ENCODE measurements around the gene ADAM10.

Gene ADAM10

DNA sequence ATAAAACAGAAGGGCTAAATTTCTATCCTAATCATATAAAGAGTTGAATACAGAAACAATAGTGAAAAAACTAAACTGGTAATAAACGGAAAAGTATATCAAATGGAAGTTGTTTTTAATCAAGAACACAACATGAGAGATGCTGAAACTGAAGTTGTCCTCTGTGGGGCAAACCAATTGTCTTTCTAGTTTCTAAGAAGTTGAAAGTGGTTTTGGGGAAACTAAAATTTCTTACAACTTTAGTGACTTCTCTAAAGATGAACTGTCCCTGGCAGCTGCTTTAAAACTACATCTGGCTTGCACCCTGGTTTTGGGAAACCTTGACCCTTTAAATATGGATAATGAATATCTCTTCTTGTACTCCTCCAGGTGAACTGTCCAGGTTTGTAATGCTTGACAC lies 155.6 kb downstream of the ADAM10 start:
- Histone ChIP-seq H3K27me3 (no peaks in the 10 kb centered on the region), H3K27ac (no peak overlapping the region), H3K36me3 (peaks cover 16% of the 10 kb centered on the region), H3K4me1 (ENCODE audit: control insufficient read depth in 1 of 2, insufficient read depth in 1 of 2, low read depth in 1 of 2, low read length in 1 of 2) (peaks cover 9 to 11% of the 10 kb centered on the region in 2 experiments), H3K9me3 (no peaks in the 10 kb centered on the region), H3K4me3 (ENCODE audit: low read depth in 1 of 2, low read length in 1 of 2) (no peak overlapping the region)
- TF ChIP-seq, protein P1, sequence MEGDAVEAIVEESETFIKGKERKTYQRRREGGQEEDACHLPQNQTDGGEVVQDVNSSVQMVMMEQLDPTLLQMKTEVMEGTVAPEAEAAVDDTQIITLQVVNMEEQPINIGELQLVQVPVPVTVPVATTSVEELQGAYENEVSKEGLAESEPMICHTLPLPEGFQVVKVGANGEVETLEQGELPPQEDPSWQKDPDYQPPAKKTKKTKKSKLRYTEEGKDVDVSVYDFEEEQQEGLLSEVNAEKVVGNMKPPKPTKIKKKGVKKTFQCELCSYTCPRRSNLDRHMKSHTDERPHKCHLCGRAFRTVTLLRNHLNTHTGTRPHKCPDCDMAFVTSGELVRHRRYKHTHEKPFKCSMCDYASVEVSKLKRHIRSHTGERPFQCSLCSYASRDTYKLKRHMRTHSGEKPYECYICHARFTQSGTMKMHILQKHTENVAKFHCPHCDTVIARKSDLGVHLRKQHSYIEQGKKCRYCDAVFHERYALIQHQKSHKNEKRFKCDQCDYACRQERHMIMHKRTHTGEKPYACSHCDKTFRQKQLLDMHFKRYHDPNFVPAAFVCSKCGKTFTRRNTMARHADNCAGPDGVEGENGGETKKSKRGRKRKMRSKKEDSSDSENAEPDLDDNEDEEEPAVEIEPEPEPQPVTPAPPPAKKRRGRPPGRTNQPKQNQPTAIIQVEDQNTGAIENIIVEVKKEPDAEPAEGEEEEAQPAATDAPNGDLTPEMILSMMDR (IDR thresholded peaks at IDR 0.05), result no peak

DNA sequence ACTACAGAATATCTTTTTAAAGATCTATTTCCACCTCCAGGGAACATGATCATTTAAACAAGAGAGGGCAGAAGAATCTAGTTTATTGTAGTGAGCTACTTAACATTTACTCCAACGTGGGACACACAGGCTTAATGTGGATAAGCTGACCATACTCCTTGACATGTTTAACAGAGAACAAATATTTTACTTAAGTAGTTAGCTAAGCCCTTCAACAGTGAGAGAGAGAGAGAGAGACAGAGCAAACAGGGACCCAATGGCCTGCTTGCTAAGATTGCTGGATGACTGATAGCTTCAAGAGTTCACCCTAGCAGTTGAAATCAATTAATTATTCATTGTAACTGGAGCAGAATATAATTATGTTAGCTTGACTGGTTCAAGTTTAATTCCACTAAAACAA lies 158.6 kb downstream of the ADAM10 start:
- no peak overlapping the region for H3K4me3 ChIP-seq (ENCODE audit: low read depth in 1 of 2, low read length in 1 of 2)
- no peaks in the 10 kb centered on the region for H3K9me3 ChIP-seq
- TF ChIP-seq, protein P1 (IDR thresholded peaks at IDR 0.05), result no peak
- peaks cover 4% of the 10 kb centered on the region for H3K36me3 ChIP-seq
- no peak overlapping the region for H3K27ac ChIP-seq
- peaks cover 5 to 7% of the 10 kb centered on the region in 2 experiments for H3K4me1 ChIP-seq (ENCODE audit: control insufficient read depth in 1 of 2, insufficient read depth in 1 of 2, low read depth in 1 of 2, low read length in 1 of 2)
- H3K27me3 ChIP-seq, result no peaks in the 10 kb centered on the region

DNA sequence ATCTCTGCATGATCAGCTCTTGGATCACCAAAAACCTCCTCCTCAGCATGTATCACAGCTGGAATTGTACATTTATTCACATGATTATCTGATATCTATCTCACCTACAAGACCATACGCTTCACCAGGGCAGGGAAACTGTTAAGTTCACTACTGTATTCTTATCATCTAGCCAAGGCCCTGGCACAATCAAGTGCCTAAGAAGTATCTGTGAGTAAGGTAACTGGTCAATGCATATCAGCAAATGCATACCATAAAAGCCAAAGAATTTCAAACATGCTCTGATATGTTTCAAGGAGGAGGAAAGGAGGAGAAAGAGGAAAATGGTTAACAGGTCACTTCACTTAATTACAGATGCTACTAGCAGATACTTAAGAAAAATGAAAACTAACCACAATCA lies 159.3 kb downstream of the ADAM10 start:
- no peak overlapping the region for H3K4me3 ChIP-seq (ENCODE audit: low read depth in 1 of 2, low read length in 1 of 2)
- H3K36me3 ChIP-seq, result peaks cover 4% of the 10 kb centered on the region
- no peak overlapping the region for H3K27ac ChIP-seq
- H3K27me3 ChIP-seq, result no peaks in the 10 kb centered on the region
- TF ChIP-seq, protein P1 (IDR thresholded peaks at IDR 0.05), result no peak
- no peaks in the 10 kb centered on the region for H3K9me3 ChIP-seq
- peaks cover 5% of the 10 kb centered on the region in 2 experiments for H3K4me1 ChIP-seq (ENCODE audit: control insufficient read depth in 1 of 2, insufficient read depth in 1 of 2, low read depth in 1 of 2, low read length in 1 of 2)

DNA sequence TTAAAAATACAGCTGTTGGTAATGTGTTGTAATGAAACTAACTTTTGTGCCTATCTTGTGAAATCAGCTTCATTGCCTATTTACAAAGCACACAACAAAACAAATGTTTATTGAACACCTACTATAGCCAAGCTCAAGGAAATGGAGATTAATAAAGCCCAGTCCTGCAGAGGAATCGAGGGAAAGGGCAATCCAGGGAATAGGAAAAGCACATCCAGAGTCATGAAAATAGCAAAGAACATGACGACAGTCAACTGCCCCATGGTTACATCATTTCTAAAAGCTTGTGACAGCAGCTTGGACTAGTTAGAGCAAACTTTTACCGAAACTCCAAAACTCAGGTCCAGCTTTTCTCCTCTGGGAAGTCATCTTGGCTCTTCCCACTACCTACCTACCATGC lies 160.5 kb downstream of the ADAM10 start:
- Histone ChIP-seq H3K27ac (no peak overlapping the region), H3K36me3 (peaks cover 4% of the 10 kb centered on the region), H3K4me1 (ENCODE audit: control insufficient read depth in 1 of 2, insufficient read depth in 1 of 2, low read depth in 1 of 2, low read length in 1 of 2) (peaks cover 10 to 11% of the 10 kb centered on the region in 2 experiments), H3K4me3 (ENCODE audit: low read depth in 1 of 2, low read length in 1 of 2) (no peak overlapping the region), H3K27me3 (no peaks in the 10 kb centered on the region), H3K9me3 (no peaks in the 10 kb centered on the region)
- TF ChIP-seq, protein P1 (IDR thresholded peaks at IDR 0.05), result no peak

DNA sequence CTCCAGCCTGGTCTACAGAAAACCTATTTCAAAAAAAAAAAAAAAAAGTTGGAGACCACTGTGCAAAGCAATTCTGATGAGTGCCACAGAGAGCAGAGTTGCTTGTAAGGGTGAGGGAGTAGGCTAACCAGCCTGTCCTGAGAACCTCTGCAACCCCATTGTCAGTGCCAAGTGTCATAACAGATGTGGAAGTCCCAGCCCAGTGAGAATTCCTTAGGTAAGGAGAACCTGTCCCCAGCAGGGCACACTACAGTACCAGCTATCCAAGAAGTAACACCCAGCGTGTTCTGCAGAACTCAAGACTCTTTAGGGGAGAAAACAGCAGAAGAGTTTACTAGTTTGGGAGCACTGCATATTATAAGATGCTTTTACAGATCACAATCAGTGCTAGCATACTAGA lies 161.4 kb downstream of the ADAM10 start:
- H3K27ac ChIP-seq, result no peak overlapping the region
- H3K4me1 ChIP-seq (ENCODE audit: control insufficient read depth in 1 of 2, insufficient read depth in 1 of 2, low read depth in 1 of 2, low read length in 1 of 2), result peaks cover 10 to 11% of the 10 kb centered on the region in 2 experiments
- TF ChIP-seq, protein P1 (IDR thresholded peaks at IDR 0.05), result no peak
- H3K4me3 ChIP-seq (ENCODE audit: low read depth in 1 of 2, low read length in 1 of 2), result no peak overlapping the region
- no peaks in the 10 kb centered on the region for H3K9me3 ChIP-seq
- H3K36me3 ChIP-seq, result no peaks in the 10 kb centered on the region
- no peaks in the 10 kb centered on the region for H3K27me3 ChIP-seq

DNA sequence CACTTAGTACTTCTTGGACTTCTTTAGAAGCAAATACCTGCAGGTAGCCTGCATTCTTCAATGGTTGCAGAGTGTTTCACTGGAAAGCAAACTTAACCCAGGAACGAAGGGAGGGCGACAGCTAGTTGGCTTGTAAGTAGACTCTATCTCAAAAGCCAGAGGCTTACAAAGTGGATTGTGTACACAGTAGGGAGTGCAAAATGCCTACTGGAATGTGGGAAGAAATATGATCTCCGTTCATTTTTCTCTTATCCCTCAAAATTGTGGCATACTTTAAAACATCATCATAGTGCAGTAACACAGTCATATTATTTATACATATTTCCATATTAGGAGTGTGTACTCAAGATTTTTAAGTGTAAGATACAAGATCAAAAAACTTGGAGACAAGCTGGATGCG lies 162.0 kb downstream of the ADAM10 start:
- Histone ChIP-seq H3K36me3 (no peaks in the 10 kb centered on the region), H3K27ac (no peak overlapping the region), H3K4me3 (ENCODE audit: low read depth in 1 of 2, low read length in 1 of 2) (no peak overlapping the region), H3K9me3 (no peaks in the 10 kb centered on the region), H3K4me1 (ENCODE audit: control insufficient read depth in 1 of 2, insufficient read depth in 1 of 2, low read depth in 1 of 2, low read length in 1 of 2) (peaks cover 10 to 11% of the 10 kb centered on the region in 2 experiments), H3K27me3 (no peaks in the 10 kb centered on the region)
- TF ChIP-seq, protein P1 (IDR thresholded peaks at IDR 0.05), result no peak

Measured in neutrophil (primary cell).